ENCODE results near the gene RNF182. TPM values are rescaled to one million over a fixed set of nuclear protein-coding genes. Genes with fewer than 3 reads are reported as not detected.
"Not testable (repeated sequence)": the region's sequence is repeated elsewhere in the genome, so short reads cannot be mapped to it uniquely, and the experiment has no call there.

RNF182 gene
- polyA plus RNA-seq, 1 of the 3 experiments (the other 2 are of a cell fraction): 8.0 TPM

DNA sequence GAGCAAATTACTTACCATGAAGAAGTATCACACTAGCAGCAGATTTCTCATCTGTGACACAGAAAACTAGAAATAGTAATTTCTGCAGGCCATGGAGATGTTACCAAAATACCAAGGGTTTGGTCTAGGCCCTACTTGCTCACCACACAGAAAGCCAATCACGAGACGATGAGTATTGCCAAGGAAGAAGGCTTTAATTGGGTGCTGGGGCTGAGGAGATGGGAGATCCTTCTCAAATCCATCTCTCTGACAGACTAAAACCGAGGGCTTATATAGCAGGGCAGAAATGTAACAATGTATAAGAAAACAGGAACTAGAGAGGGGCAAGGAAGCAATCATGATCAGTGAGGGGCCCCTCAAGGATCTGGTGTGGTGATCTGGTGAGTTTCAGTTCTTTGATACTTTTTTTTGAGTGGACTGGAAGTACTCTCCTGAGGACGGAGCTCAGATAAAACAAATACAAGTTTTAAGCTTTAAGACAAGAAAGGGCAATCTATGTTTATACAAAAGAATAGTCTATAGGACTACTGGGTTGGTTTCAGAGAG is 40.9 kb downstream of the RNF182 start (continued):
- TF ChIP-seq, protein P1, sequence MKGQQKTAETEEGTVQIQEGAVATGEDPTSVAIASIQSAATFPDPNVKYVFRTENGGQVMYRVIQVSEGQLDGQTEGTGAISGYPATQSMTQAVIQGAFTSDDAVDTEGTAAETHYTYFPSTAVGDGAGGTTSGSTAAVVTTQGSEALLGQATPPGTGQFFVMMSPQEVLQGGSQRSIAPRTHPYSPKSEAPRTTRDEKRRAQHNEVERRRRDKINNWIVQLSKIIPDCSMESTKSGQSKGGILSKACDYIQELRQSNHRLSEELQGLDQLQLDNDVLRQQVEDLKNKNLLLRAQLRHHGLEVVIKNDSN (IDR thresholded peaks at IDR 0.05; ENCODE audit: borderline replicate concordance, low read depth): no peak
- TF ChIP-seq FOXM1 (IDR thresholded peaks at IDR 0.05; ENCODE audit: low read depth) (no peak), TCF12 (IDR thresholded peaks at IDR 0.05) (no peak)

DNA sequence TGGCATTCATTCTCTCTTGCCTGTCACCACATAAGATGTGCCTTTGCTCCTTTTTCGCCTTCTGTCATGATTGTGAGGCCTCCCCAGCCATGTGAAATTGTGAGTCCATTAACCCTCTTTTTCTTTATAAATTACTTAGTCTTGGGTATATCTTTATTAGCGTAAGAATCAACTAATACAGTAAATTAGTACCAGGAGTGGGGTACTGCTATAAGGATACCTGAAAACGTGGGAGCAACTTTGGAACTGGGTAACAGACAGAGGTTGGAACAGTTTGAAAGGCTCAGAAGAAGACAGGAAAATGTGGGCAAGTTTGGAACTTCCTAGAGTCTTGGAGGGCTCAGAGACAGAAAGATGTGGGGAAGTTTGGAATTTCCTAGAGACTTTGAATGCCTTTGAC is 46.6 kb downstream of the RNF182 start:
- no peak overlapping the region for H2AFZ ChIP-seq (ENCODE audit: low read depth)
- H3K27ac ChIP-seq (ENCODE audit: low read depth in 2 of 2, low read length in 1 of 2): no peak overlapping the region
- TF ChIP-seq RFX5 (IDR thresholded peaks at IDR 0.05; ENCODE audit: low read length): no peak
- TF ChIP-seq, protein P1 (IDR thresholded peaks at IDR 0.05; ENCODE audit: borderline replicate concordance, low read depth): no peak
- no peak for TF ChIP-seq TAF1 (IDR thresholded peaks at IDR 0.05; ENCODE audit: borderline replicate concordance, low read depth, low read length)
- TF ChIP-seq ELF1 (IDR thresholded peaks at IDR 0.05): no peak
- TF ChIP-seq CHD2 (IDR thresholded peaks at IDR 0.05; ENCODE audit: low read length, partially characterized antibody): no peak
- TF ChIP-seq JUND (IDR thresholded peaks at IDR 0.05): no peak
- no peak for TF ChIP-seq MEF2A (IDR thresholded peaks at IDR 0.05; ENCODE audit: borderline replicate concordance, low read depth)
- TF ChIP-seq, protein P2, sequence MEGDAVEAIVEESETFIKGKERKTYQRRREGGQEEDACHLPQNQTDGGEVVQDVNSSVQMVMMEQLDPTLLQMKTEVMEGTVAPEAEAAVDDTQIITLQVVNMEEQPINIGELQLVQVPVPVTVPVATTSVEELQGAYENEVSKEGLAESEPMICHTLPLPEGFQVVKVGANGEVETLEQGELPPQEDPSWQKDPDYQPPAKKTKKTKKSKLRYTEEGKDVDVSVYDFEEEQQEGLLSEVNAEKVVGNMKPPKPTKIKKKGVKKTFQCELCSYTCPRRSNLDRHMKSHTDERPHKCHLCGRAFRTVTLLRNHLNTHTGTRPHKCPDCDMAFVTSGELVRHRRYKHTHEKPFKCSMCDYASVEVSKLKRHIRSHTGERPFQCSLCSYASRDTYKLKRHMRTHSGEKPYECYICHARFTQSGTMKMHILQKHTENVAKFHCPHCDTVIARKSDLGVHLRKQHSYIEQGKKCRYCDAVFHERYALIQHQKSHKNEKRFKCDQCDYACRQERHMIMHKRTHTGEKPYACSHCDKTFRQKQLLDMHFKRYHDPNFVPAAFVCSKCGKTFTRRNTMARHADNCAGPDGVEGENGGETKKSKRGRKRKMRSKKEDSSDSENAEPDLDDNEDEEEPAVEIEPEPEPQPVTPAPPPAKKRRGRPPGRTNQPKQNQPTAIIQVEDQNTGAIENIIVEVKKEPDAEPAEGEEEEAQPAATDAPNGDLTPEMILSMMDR (IDR thresholded peaks at IDR 0.05): no peak
- no peak for TF ChIP-seq SIN3A (IDR thresholded peaks at IDR 0.05; ENCODE audit: borderline replicate concordance, low read depth, low read length)
- no peak for TF ChIP-seq MXI1 (IDR thresholded peaks at IDR 0.05; ENCODE audit: low read depth, low read length)
- TF ChIP-seq NRF1 (IDR thresholded peaks at IDR 0.05; ENCODE audit: low read depth, low read length): no peak
- no peak for DNase-seq
- H3F3A ChIP-seq (replicated peaks; ENCODE audit: insufficient read depth): no peaks in the 10 kb centered on the region
- ChIA-PET CTCF (no interaction called here), POLR2A (no interaction called here)
- H3K9ac ChIP-seq: no peak overlapping the region
- no peaks in the 10 kb centered on the region for H4K20me1 ChIP-seq (ENCODE audit: insufficient read depth)
- peaks cover 13% of the 10 kb centered on the region for H3K9me3 ChIP-seq
- H3K4me3 ChIP-seq (ENCODE audit: low read depth in 2 of 2, low read length in 1 of 2): no peak overlapping the region
- no peaks in the 10 kb centered on the region for H3K27me3 ChIP-seq (ENCODE audit: insufficient read depth)
- H3K79me2 ChIP-seq (ENCODE audit: insufficient read depth): peaks cover 20% of the 10 kb centered on the region; the same call in 1 of the 2 replicates
- no peaks in the 10 kb centered on the region for H3K4me1 ChIP-seq (ENCODE audit: control insufficient read depth in 1 of 2, insufficient read depth in 2 of 2, low read depth in 1 of 2, low read length in 1 of 2)
- no peak overlapping the region for H3K4me2 ChIP-seq
- no peaks in the 10 kb centered on the region for H3K9me2 ChIP-seq
- no peaks in the 10 kb centered on the region for H3K36me3 ChIP-seq (replicated peaks in 1 of 2; ENCODE audit: control insufficient read depth in 1 of 2, insufficient read depth in 2 of 2, low read length in 1 of 2)
- 80% methylated on average over 3 of the region's 3 CpGs for WGBS (ENCODE audit: low lambda C conversion rate)

DNA sequence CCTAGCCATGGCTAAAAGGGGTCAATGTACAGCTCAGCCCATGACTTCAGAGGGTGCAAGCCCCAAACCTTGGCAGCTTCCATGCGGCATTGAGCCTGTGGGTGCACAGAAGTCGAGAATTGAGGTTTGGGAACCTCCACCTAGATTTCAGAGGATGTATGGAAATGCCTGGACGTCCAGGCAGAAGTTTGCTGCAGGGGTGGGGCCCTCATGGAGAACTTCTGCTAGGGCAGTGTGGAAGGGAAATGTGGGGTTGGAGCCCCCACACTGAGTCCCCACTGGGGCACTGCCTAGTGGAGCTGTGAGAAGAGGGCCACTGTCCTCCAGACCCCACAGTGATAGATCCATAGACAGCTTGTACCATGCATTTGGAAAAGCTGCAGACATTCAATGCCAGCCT is 47.9 kb downstream of the RNF182 start:
- H3K27ac ChIP-seq (ENCODE audit: low read depth in 2 of 2, low read length in 1 of 2); H3K36me3 ChIP-seq (replicated peaks in 1 of 2; ENCODE audit: control insufficient read depth in 1 of 2, insufficient read depth in 2 of 2, low read length in 1 of 2); H3K4me3 ChIP-seq (ENCODE audit: low read depth in 2 of 2, low read length in 1 of 2); DNase-seq; H2AFZ ChIP-seq (ENCODE audit: low read depth); H4K20me1 ChIP-seq (ENCODE audit: insufficient read depth); H3K27me3 ChIP-seq (ENCODE audit: insufficient read depth); CTCF ChIA-PET; H3K4me2 ChIP-seq; H3K4me1 ChIP-seq (ENCODE audit: control insufficient read depth in 1 of 2, insufficient read depth in 2 of 2, low read depth in 1 of 2, low read length in 1 of 2); H3K9me2 ChIP-seq; H3K9ac ChIP-seq; H3F3A ChIP-seq (replicated peaks; ENCODE audit: insufficient read depth); POLR2A ChIA-PET: not testable (repeated sequence)
- H3K9me3 ChIP-seq: peaks cover 13% of the 10 kb centered on the region
- WGBS (ENCODE audit: low lambda C conversion rate): 93% methylated on average over 3 of the region's 3 CpGs
- H3K79me2 ChIP-seq (ENCODE audit: insufficient read depth): peaks cover 20% of the 10 kb centered on the region; the same call in 1 of the 2 replicates

DNA sequence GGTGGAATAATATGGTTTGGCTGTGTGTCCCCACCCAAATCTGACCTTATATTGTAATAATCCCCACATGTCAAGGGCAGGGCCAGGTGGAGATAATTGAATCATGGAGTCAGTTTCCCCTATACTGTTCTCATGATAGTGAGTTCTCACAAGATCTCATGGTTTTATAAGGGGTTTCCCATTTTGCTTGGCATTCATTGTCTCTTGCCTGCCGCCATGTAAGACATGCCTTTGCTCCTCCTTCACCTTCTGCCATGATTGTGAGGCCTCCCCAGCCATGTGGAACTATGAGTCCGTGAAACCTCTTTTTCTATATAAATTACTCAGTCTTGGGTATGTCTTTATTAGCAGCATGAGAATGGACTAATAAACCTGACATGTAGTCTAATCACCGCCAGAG is 48.7 kb downstream of the RNF182 start:
- H3K27ac ChIP-seq (ENCODE audit: low read depth in 2 of 2, low read length in 1 of 2); H3K36me3 ChIP-seq (replicated peaks in 1 of 2; ENCODE audit: control insufficient read depth in 1 of 2, insufficient read depth in 2 of 2, low read length in 1 of 2); H3K27me3 ChIP-seq (ENCODE audit: insufficient read depth); CTCF ChIA-PET; H3K4me2 ChIP-seq; H3K9me2 ChIP-seq; H4K20me1 ChIP-seq (ENCODE audit: insufficient read depth); H3K9ac ChIP-seq; H3K4me3 ChIP-seq (ENCODE audit: low read depth in 2 of 2, low read length in 1 of 2); H3K4me1 ChIP-seq (ENCODE audit: control insufficient read depth in 1 of 2, insufficient read depth in 2 of 2, low read depth in 1 of 2, low read length in 1 of 2); DNase-seq; H3F3A ChIP-seq (replicated peaks; ENCODE audit: insufficient read depth); H2AFZ ChIP-seq (ENCODE audit: low read depth); POLR2A ChIA-PET: not testable (repeated sequence)
- H3K9me3 ChIP-seq: peaks cover 13% of the 10 kb centered on the region
- 91% methylated on average over 3 of the region's 3 CpGs for WGBS (ENCODE audit: low lambda C conversion rate)
- H3K79me2 ChIP-seq (ENCODE audit: insufficient read depth): peaks cover 20% of the 10 kb centered on the region; the same call in 1 of the 2 replicates
